ENCODE measurements around the gene IL1RAPL2.

- TF ChIP-seq CTCF (IDR thresholded peaks at IDR 0.05; ENCODE audit: insufficient read depth, low read length, poor library complexity, severe bottlenecking) (no peak), EZH2phosphoT487 (conservative IDR thresholded peaks at IDR 0.05; ENCODE audit: low read length) (no peak)
Measured at GRCh38 chrX:105226499-105226898, 660.5 kb downstream of the IL1RAPL2 start.

Measured in SU-DHL-6 (cell line).